H9 (cell line): Measurements from ENCODE around the gene SP4. TPM values are rescaled to one million over a fixed set of nuclear protein-coding genes. Genes with fewer than 3 reads are reported as not detected.

ENCODE experiments used
- DNase-seq: peaks from one replicate; pipeline ENCODE4 v3.0.0-alpha.2; 2017
- H2AFZ ChIP-seq: one replicate; pipeline ENCODE4 v1.6.1; 2013; ENCODE audit warnings: mild to moderate bottlenecking, low read length, control low read depth, moderate library complexity
- H2AK5ac ChIP-seq: 2 replicates; pipeline ENCODE4 v1.6.1; 2013; ENCODE audit warnings: low read length, control low read depth, mixed read lengths; ENCODE audit not compliant: insufficient read length
- H2BK120ac ChIP-seq: one replicate; pipeline ENCODE4 v1.6.1; 2013; ENCODE audit warnings: low read depth, mild to moderate bottlenecking, low read length, control low read depth, inconsistent platforms; ENCODE audit not compliant: poor library complexity, severe bottlenecking
- H2BK12ac ChIP-seq: 2 replicates; pipeline ENCODE4 v1.6.1; 2013; ENCODE audit warnings: low read length, control low read depth, mixed read lengths, low read depth; ENCODE audit not compliant: insufficient read length
- H2BK15ac ChIP-seq: 2 replicates; pipeline ENCODE4 v1.6.1; 2013; ENCODE audit warnings: low read depth, low read length, control low read depth
- H2BK20ac ChIP-seq: one replicate; pipeline ENCODE4 v1.6.1; 2013; ENCODE audit warnings: low read depth, mild to moderate bottlenecking, low read length, control low read depth, inconsistent platforms; ENCODE audit not compliant: poor library complexity, severe bottlenecking
- H2BK5ac ChIP-seq: 2 replicates; pipeline ENCODE4 v1.6.1; 2013; ENCODE audit warnings: low read length, control low read depth, mixed read lengths; ENCODE audit not compliant: insufficient read length
- H3K14ac ChIP-seq: 2 replicates; pipeline ENCODE4 v1.6.1; 2013; ENCODE audit warnings: low read length, control low read depth; ENCODE audit not compliant: insufficient read depth
- H3K18ac ChIP-seq: 2 replicates; pipeline ENCODE4 v1.6.1; 2013; ENCODE audit warnings: low read depth, mild to moderate bottlenecking, mixed read lengths, low read length, control low read depth; ENCODE audit not compliant: insufficient read length
- H3K23ac ChIP-seq: 2 replicates; pipeline ENCODE4 v1.6.1; 2013; ENCODE audit warnings: low read length, control low read depth, mixed read lengths, low read depth; ENCODE audit not compliant: insufficient read length
- H3K23me2 ChIP-seq: 2 replicates; pipeline ENCODE4 v1.6.1; 2013; ENCODE audit warnings: low read depth, mild to moderate bottlenecking, mixed read lengths, low read length, control low read depth; ENCODE audit not compliant: insufficient read length, poor library complexity, severe bottlenecking
- H3K27ac ChIP-seq: 2 replicates; pipeline ENCODE4 v1.5.1; 2013; ENCODE audit warnings: low read length, control low read depth, mixed read lengths, low read depth; ENCODE audit not compliant: insufficient read length
- H3K27me3 ChIP-seq: 2 replicates; pipeline ENCODE4 v1.6.1; 2013; ENCODE audit warnings: low read length, control low read depth, inconsistent platforms; ENCODE audit not compliant: insufficient read depth
- H3K4ac ChIP-seq: 2 replicates; pipeline ENCODE4 v1.6.1; 2013; ENCODE audit warnings: low read depth, mild to moderate bottlenecking, control low read depth, inconsistent platforms, low read length, moderate library complexity
- H3K4me1 ChIP-seq: 2 replicates; pipeline ENCODE4 v1.6.1; 2013; ENCODE audit warnings: low read length, control low read depth, inconsistent platforms; ENCODE audit not compliant: insufficient read depth
- H3K4me2 ChIP-seq: 2 replicates; pipeline ENCODE4 v1.6.1; 2013; ENCODE audit warnings: low read length, control low read depth, mixed read lengths; ENCODE audit not compliant: insufficient read length, insufficient read depth
- H3K56ac ChIP-seq: 2 replicates; pipeline ENCODE4 v1.6.1; 2013; ENCODE audit warnings: low read depth, mild to moderate bottlenecking, mixed read lengths, low read length, control low read depth; ENCODE audit not compliant: insufficient read length
- H3K79me1 ChIP-seq: 2 replicates; pipeline ENCODE4 v1.6.1; 2013; ENCODE audit warnings: low read depth, mild to moderate bottlenecking, moderate library complexity, low read length, control low read depth, inconsistent platforms; ENCODE audit not compliant: insufficient read depth, poor library complexity, severe bottlenecking
- H3K79me2 ChIP-seq: 2 replicates; pipeline ENCODE4 v1.6.1; 2013; ENCODE audit warnings: low read length, control low read depth, inconsistent platforms; ENCODE audit not compliant: insufficient read depth
- H3K9ac ChIP-seq: 2 replicates; pipeline ENCODE4 v1.6.1; 2013; ENCODE audit warnings: low read length, control low read depth, mixed read lengths; ENCODE audit not compliant: insufficient read length; ENCODE audit errors: extremely low read depth
- H3K9me3 ChIP-seq: one replicate; pipeline ENCODE4 v1.6.1; 2013; ENCODE audit warnings: low read depth, low read length, inconsistent platforms; ENCODE audit not compliant: control insufficient read depth
- H3T11ph ChIP-seq: one replicate; pipeline ENCODE4 v1.6.1; 2013; ENCODE audit warnings: mild to moderate bottlenecking, low read length, control low read depth, inconsistent platforms
- H4K20me1 ChIP-seq: one replicate; pipeline ENCODE4 v1.6.1; 2013; ENCODE audit not compliant: control insufficient read depth, insufficient read length, insufficient read depth
- H4K5ac ChIP-seq: 2 replicates; pipeline ENCODE4 v1.6.1; 2013; ENCODE audit warnings: low read depth, mild to moderate bottlenecking, mixed read lengths, low read length, control low read depth; ENCODE audit not compliant: insufficient read length
- H4K8ac ChIP-seq: replicated peaks from 2 replicates; pipeline ENCODE4 v1.6.1; 2013; ENCODE audit warnings: low read length, control low read depth, mixed read lengths, low read depth; ENCODE audit not compliant: insufficient read length
- H4K91ac ChIP-seq: 2 replicates; pipeline ENCODE4 v1.6.1; 2013; ENCODE audit warnings: low read depth, mild to moderate bottlenecking, moderate library complexity, mixed read lengths, low read length, control low read depth; ENCODE audit not compliant: insufficient read length
- H3K27ac Mint-ChIP-seq, 3 experiments: 2 replicates in 2 of 3; 3 replicates in 1 of 3; pipeline ENCODE4 v1.8.0; 2020 to 2021; ENCODE audit warnings: mixed read lengths in 3 of 3, mild to moderate bottlenecking in 1 of 3, moderate library complexity in 1 of 3
- H3K27me3 Mint-ChIP-seq: 2 replicates; pipeline ENCODE4 v1.8.0; 2021; ENCODE audit warnings: low read depth, mild to moderate bottlenecking, moderate library complexity, mixed read lengths
- H3K36me3 Mint-ChIP-seq, 3 experiments: 2 replicates in 2 of 3; 3 replicates in 1 of 3; pipeline ENCODE4 v1.8.0; 2020 to 2021; ENCODE audit warnings: low read depth in 3 of 3, mixed read lengths in 3 of 3; ENCODE audit not compliant: insufficient read depth in 1 of 3
- H3K4me1 Mint-ChIP-seq, 2 experiments: 2 replicates each; pipeline ENCODE4 v1.8.0; 2020; ENCODE audit warnings: mixed read lengths in 2 of 2
- H3K4me3 Mint-ChIP-seq, 2 experiments: 2 replicates in 1 of 2; 3 replicates in 1 of 2; pipeline ENCODE4 v1.8.0; 2020 to 2021; ENCODE audit warnings: mild to moderate bottlenecking in 2 of 2, mixed read lengths in 2 of 2, moderate library complexity in 1 of 2
- H3K9me3 Mint-ChIP-seq, 2 experiments: 2 replicates in 1 of 2; 3 replicates in 1 of 2; pipeline ENCODE4 v1.8.0; 2020; ENCODE audit warnings: mild to moderate bottlenecking in 2 of 2, mixed read lengths in 2 of 2, moderate library complexity in 1 of 2
- CTCF ChIP-seq: fragments of 200-600 bp; sonication (generic); conservative IDR thresholded peaks from 3 replicates; pipeline ENCODE4 v1.8.0; 2021; ENCODE audit warnings: antibody characterized with exemption, mild to moderate bottlenecking
- WGBS: extraction: QIAGEN DNeasy Blood & Tissue Kit; methylation state at CpG from one replicate; pipeline ENCODE4 v1.1.7; 2013; ENCODE audit warnings: missing lambda C conversion rate, low lambda C conversion rate, mixed read lengths; ENCODE audit not compliant: insufficient read length; ENCODE audit errors: extremely low coverage; 5-methylcytosine and 5-hydroxymethylcytosine counted together
- total RNA-seq: library from RNA; stranded (reverse); gene quantifications from 2 replicates; pipeline ENCODE4 v1.2.1, GENCODE V29; 2021

The SP4 gene
- total RNA-seq, 1 experiment from 2014 or later = 19.4 TPM

- no peak overlapping the region for H3K18ac ChIP-seq
- no peak overlapping the region for H2BK15ac ChIP-seq
- H3K9me3 Mint-ChIP-seq = peaks cover 15 to 20% of the 10 kb centered on the region in 2 experiments; a peak in 4 of 5 replicates
- H3K14ac ChIP-seq = no peak overlapping the region
- no peak overlapping the region for H4K8ac ChIP-seq
- no peaks in the 10 kb centered on the region for H3K4me1 ChIP-seq
- no peak overlapping the region for H3T11ph ChIP-seq
- H3K36me3 Mint-ChIP-seq = peaks cover 43 to 52% (median 51%) of the 10 kb centered on the region in 3 experiments
- H3K56ac ChIP-seq = no peak overlapping the region
- H4K5ac ChIP-seq = no peak overlapping the region
- no peak overlapping the region for H3K4ac ChIP-seq
- no peak overlapping the region for H2BK12ac ChIP-seq
- no peaks in the 10 kb centered on the region for H3K79me1 ChIP-seq
- H3K23ac ChIP-seq = no peak overlapping the region
- H3K27me3 ChIP-seq = no peaks in the 10 kb centered on the region
- H3K9me3 ChIP-seq = no peaks in the 10 kb centered on the region
- H2BK20ac ChIP-seq = no peak overlapping the region
- no peak for TF ChIP-seq CTCF
- no peaks in the 10 kb centered on the region for H4K20me1 ChIP-seq
- H3K9ac ChIP-seq = no peak overlapping the region
- no peak overlapping the region for H3K27ac Mint-ChIP-seq
- no peaks in the 10 kb centered on the region for H3K4me1 Mint-ChIP-seq
- H3K27ac ChIP-seq = no peak overlapping the region
- no peak overlapping the region for H2AFZ ChIP-seq
- H2BK120ac ChIP-seq = no peak overlapping the region
- H3K4me3 Mint-ChIP-seq = no peak overlapping the region
- no peak overlapping the region for H2AK5ac ChIP-seq
- H3K27me3 Mint-ChIP-seq = no peaks in the 10 kb centered on the region
- no peak overlapping the region for H3K4me2 ChIP-seq
- DNase-seq = no peak
- no peaks in the 10 kb centered on the region for H3K79me2 ChIP-seq
- no peaks in the 10 kb centered on the region for H3K23me2 ChIP-seq
- H4K91ac ChIP-seq = no peak overlapping the region
- WGBS = no CpG with 5 or more reads among the region's 26 CpGs
- no peak overlapping the region for H2BK5ac ChIP-seq
Observed at GRCh38 chr7:21461282-21461681, 33.4 kb downstream of the SP4 start.
